Stimulated activated CD8-positive, alpha-beta memory T cell treated with anti-CD3 and anti-CD28 coated beads, Interleukin-2, amount 100 ng/mL, for 1 hour (primary cell): Measurements from ENCODE around the gene UNC93A.
A peak's percentile ranks its signal among the peaks of the same experiment; 100 is the strongest.
"Not testable (repeated sequence)": the region's sequence is repeated elsewhere in the genome, so short reads cannot be mapped to it uniquely, and the experiment has no call there.

ENCODE experiments used
- DNase-seq, 2 donors: peaks; one replicate each; pipeline ENCODE4 v3.0.0-alpha.2; 2020; ENCODE audit warnings: low read depth in 2 of 2

The UNC93A gene

DNA sequence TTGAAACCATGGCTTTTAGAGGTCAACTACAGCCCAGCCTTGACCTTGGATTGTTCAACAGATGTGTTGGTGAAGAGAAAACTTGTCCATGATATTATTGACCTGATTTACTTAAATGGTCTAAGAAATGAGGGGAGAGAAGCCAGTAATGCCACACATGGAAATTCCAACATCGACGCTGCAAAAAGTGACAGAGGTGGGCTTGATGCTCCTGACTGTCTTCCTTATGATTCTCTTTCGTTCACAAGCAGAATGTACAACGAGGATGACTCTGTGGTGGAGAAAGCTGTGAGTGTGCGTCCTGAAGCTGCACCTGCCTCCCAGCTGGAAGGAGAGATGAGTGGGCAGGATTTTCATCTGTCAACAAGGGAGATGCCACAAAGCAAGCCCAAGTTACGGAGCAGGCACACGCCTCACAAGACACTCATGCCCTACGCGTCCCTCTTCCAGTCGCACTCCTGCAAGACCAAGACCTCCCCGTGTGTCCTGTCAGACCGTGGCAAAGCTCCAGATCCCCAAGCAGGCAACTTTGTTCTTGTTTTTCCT, 50.0 kb downstream of the UNC93A start:
- no peak for DNase-seq

- no peak for DNase-seq
These were observed 50.8 kb downstream of the UNC93A start for GRCh38 chr6:167341665-167342655.

DNA sequence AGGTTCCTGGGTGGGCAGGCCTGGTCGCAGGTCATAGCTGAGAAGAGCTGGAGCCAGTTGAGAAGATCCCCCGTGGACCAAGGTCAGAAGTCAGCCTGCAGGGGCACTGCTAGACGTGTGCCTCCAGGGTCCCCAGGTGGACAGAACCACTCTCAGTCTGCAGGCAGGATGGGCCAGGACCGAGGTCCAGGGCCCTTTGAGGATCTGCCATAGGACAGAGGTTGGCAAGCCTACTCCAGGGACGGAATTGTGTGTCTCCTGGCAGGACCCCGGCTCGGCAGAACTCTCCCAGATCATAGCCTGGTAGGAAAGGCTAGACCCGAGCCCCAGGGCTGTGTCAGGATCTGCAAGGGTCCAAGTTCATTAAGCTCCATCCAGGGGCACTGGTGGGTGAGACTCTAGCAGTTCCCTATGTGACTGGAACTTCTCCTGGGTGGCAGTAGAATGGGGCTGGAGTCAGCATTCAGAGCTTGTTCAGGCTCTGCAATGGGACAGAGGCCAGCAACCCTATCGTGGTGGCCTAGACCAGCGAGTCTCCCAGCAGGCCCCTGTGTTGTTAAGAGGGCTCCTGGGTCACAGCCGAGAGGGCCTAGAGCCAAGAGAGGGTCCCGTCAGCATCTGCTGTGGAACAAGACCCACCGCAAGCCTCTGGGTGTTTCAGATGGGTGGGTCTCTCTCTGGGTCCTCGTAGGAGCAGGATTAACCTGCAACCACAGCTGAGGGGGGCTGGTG, 51.9 kb downstream of the UNC93A start:
- DNase-seq = no peak

- no peak for DNase-seq
These were observed 54.2 kb downstream of the UNC93A start for GRCh38 chr6:167345348-167345747.

DNA sequence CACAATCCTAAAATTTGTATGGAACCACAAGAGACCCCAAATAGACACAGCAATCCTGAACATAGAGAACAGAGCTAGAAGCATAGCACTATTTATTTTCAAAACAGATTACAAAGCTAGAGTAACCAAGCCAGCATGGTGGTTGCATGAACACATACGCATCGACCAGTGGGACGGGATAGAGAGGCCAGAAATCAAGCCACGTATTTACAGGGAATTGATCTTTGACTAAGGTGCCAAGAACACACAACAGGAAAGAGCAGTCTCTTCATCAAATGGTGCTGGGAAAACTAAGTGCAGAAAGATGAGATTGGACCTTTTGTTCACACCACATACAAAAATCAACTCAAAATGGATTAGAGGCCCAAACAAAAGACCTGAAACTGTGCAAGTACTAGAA, 54.8 kb downstream of the UNC93A start:
- DNase-seq = no peak

DNA sequence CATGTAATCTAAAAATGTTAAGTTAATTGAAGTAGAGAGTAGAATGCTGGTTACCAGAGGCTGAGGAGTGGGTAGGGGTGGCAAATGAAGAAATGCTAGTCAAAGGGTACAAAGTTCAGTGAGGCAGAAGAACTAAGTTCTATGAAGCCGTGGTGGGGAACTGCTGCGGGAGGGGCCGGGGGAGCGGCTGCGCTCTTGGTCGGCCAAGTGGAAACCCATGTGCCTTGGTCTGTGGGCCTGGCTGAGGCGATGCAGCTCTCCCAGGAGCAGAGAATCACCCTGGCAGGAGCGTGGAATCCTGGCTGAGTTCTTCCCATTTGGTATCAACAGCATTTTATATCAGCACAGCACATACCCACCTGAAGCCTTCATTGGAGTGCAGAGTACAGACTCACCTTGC, 56.1 kb downstream of the UNC93A start:
- DNase-seq = no peak

DNA sequence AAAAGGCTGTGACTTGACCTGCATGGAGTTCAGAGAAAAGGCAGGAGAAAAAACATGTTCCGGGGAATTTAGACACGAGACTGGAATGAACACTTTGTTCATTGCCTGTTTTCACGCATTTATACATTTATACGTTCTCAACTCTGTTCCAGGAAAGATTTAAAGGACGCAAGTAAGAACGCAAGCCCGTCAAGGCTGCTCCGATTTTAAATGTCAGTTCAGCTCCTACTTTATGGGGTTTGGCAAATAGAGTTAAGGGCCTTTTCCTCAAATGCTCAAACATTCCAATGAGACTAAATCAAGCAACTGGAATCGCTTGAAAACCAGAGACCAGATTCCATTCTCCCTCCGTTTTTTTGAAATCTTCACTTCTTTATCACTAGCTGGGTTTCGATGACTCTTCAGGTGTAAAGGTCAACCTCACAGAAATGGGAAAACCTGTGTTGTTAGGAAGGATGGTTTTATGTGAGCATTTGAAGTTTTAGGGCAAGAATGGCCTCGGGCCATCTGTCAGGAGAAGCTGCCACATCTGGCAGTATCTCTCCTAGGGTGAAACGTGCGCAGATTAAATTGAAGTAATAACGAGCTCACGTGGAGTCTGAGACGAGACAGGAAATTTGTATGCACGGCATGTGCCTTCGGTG, 58.6 kb downstream of the UNC93A start:
- no peak for DNase-seq

DNA sequence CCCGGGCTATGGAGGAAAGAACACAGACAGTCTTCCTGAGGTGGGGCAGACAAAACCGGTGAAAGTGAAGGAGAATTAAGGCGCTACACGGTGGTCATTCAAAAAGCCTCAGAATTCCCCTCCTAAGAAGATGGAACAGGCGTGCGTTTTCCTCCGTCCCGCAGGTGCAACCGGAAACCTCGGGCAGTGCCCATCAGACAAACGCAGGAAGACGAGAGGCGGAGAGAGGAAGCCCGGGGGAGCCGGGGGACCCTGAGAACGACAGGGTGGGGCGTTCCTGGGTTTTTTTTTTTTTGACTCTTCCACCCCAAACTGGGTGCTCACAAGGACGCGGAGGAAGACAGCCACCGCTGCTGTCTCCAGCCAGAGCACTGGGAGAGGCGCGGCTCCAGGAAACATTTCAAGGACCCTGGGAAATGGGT, 59.2 kb downstream of the UNC93A start:
- DNase-seq = no peak

- peak; percentile 57 to 62 for DNase-seq
These were observed 59.9 kb downstream of the UNC93A start for GRCh38 chr6:167350731-167351655.

DNA sequence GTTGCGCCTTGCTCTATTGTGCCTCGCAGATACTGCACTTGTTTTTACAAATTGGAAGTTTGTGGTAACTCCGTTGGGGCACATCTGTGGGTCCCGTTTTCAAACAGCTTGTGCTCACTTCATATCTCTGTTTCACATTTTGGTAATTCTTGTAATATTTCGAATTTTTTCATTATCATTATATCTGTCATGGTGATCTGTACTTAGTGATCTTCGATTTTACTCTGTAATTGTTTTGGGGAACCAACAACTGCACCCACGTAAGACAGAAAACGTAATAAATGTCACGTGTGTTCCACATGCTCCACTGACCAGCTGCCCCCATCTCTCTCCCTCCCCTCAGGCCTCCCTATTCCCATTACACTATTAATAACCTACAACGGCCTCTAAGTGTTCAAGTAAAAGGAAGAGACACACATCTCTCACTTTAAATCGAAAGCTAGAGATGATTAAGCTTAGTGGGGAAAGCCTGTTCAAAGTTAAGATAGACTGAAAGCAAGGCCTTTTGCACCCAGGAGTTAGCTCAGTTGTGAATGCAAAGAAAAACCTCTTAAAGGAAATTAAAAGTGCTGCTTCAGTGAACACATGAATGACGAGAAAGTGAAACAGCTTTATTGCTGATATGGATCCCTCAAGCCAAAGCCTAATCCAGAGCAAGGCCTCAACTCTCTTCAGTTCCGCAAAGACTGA, 60.7 kb downstream of the UNC93A start:
- no peak for DNase-seq

DNA sequence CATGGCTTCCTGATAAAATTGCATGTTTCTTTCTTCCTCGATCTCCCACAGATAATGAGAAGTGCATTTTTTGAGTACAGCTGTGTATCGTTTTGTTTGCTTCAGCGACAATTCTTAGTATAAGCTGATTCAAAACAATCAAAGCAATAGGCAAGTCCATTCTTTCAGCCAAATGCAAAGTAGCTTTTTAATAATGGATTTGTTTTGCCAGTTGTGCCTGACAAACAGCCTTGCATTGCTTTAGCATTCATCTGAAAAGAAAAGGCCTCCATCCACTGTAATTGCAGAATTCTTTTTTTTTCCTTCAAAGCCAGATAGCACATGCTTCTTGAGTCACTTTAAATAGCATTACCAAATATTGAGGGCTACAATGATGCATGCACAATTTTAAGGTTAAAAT, 65.8 kb downstream of the UNC93A start:
- no peak for DNase-seq

GRCh38 chr6:167358394-167358793, 67.3 kb downstream of the UNC93A start:
- DNase-seq = not testable (repeated sequence)

DNA sequence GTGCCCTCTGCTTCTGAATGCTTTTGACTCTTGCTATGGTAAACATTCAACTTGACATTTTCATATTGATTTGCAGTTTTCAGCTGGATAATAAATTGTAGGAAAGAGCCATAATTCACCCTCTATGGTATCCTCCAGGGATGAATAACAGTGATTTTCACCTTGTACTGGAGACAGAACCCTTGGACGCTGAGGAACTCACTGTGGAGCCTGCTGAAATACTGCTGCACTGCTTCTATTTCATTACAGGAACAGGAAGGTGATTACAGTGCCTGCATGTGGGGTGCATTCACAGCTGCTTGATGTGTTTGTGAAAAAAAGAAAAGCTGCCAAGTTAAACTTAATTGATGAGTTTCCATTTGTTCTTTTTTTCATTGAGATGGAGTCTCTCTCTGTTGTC, 70.1 kb downstream of the UNC93A start:
- DNase-seq = not testable (repeated sequence)
